Suprapubic skin (tissue), 4 donors: ENCODE results near the gene AKT1S1. TPM values are rescaled to one million over a fixed set of nuclear protein-coding genes. Genes with fewer than 3 reads are reported as not detected.

Source experiments
- DNase-seq, 2 donors: peaks; one replicate each; pipeline ENCODE4 v3.0.0-alpha.2; 2019; ENCODE audit warnings: low spot score in 2 of 2
- H3K27ac ChIP-seq: fragments of 200-600 bp; sonication (generic); one replicate; pipeline ENCODE4 v1.5.1; 2019
- H3K27me3 ChIP-seq: fragments of 200-600 bp; sonication (generic); one replicate; pipeline ENCODE4 v1.5.1; 2019
- H3K36me3 ChIP-seq: fragments of 200-600 bp; sonication (generic); one replicate; pipeline ENCODE4 v1.5.1; 2019
- H3K4me1 ChIP-seq: fragments of 200-600 bp; sonication (generic); one replicate; pipeline ENCODE4 v1.5.1; 2019
- H3K4me3 ChIP-seq: fragments of 200-600 bp; sonication (generic); one replicate; pipeline ENCODE4 v1.5.1; 2019; ENCODE audit warnings: mild to moderate bottlenecking
- H3K9me3 ChIP-seq: fragments of 200-600 bp; sonication (generic); one replicate; pipeline ENCODE4 v1.5.1; 2019
- EP300 ChIP-seq: sonication (generic); formaldehyde crosslinking; IDR thresholded peaks from one replicate; pipeline ENCODE4 v1.6.1; 2017; ENCODE audit warnings: antibody characterized with exemption
- POLR2A ChIP-seq, 2 donors: fragments of 450-650 bp; IDR thresholded peaks; one replicate each; pipeline ENCODE4 v1.6.1; 2017; ENCODE audit warnings: antibody characterized with exemption in 2 of 2, mild to moderate bottlenecking in 2 of 2, moderate library complexity in 2 of 2
- POLR2AphosphoS5 ChIP-seq, 3 donors: sonication (generic); formaldehyde crosslinking; IDR thresholded peaks; one replicate each; pipeline ENCODE4 v1.6.1; 2017; ENCODE audit warnings: antibody characterized with exemption in 3 of 3
- WGBS: methylation state at CpG from one replicate; pipeline ENCODE4 v1.1.5; 2018; 5-methylcytosine and 5-hydroxymethylcytosine counted together
- total RNA-seq, 4 donors: library from RNA; depleted of rRNA; stranded (reverse); fragments of >200 nt; gene quantifications; one replicate each; pipeline ENCODE4 v1.1.0, GENCODE V29; 2016
- TF ChIP-seq, protein P1 (sequence below), 2 donors: fragments of 200-600 bp in 1 of 2; fragments of 450-650 bp in 1 of 2; sonication (generic) in 1 of 2; IDR thresholded peaks; one replicate each; pipeline ENCODE4 v1.5.1; 2016 to 2019; ENCODE audit warnings: antibody characterized with exemption in 2 of 2, mild to moderate bottlenecking in 1 of 2, moderate library complexity in 1 of 2

The AKT1S1 gene
- total RNA-seq, 4 donors from 2014 or later: 19.3 to 25.1 (median 20.0) TPM

- Histone ChIP-seq H3K4me3 (peak overlapping the region; percentile 98), H3K4me1 (peaks cover 42% of the 10 kb centered on the region)
These were observed 27.5 kb downstream of the AKT1S1 start for GRCh38 chr19:49849433-49850220.

DNA sequence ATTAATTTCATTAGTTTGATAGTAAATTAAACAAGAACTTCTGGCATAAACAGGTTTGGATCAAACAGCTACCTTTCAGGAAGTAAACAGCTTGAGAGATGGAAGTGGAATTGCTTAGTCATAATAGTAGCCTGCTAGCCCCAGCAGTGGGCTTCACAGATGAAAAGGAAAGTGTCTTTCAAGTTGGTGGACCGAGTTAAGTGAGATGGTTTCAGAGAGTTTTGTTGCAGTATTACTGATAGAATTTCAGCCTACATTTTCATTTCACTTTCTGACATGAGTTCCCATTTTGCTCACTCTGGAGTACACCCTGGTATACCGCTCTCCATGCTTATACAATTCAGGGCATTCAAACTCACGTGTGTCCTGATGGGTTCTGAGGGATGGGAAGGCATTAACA, 28.2 kb downstream of the AKT1S1 start:
- no peak for DNase-seq
- no peak overlapping the region for H3K4me3 ChIP-seq
- no peaks in the 10 kb centered on the region for H3K36me3 ChIP-seq
- 93% methylated on average over 3 of the region's 3 CpGs for WGBS
- peaks cover 37% of the 10 kb centered on the region for H3K4me1 ChIP-seq
- TF ChIP-seq, protein P1, sequence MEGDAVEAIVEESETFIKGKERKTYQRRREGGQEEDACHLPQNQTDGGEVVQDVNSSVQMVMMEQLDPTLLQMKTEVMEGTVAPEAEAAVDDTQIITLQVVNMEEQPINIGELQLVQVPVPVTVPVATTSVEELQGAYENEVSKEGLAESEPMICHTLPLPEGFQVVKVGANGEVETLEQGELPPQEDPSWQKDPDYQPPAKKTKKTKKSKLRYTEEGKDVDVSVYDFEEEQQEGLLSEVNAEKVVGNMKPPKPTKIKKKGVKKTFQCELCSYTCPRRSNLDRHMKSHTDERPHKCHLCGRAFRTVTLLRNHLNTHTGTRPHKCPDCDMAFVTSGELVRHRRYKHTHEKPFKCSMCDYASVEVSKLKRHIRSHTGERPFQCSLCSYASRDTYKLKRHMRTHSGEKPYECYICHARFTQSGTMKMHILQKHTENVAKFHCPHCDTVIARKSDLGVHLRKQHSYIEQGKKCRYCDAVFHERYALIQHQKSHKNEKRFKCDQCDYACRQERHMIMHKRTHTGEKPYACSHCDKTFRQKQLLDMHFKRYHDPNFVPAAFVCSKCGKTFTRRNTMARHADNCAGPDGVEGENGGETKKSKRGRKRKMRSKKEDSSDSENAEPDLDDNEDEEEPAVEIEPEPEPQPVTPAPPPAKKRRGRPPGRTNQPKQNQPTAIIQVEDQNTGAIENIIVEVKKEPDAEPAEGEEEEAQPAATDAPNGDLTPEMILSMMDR (IDR thresholded peaks at IDR 0.05): no peak
- TF ChIP-seq POLR2A (IDR thresholded peaks at IDR 0.05) (no peak), POLR2AphosphoS5 (IDR thresholded peaks at IDR 0.05) (no peak), EP300 (no peak)
- no peak overlapping the region for H3K27ac ChIP-seq
- H3K27me3 ChIP-seq: no peaks in the 10 kb centered on the region
- no peaks in the 10 kb centered on the region for H3K9me3 ChIP-seq

More at GRCh38 chr19:49849433-49850220, 27.5 kb downstream of the AKT1S1 start:
- WGBS: 88% methylated on average over 15 of the region's 15 CpGs
- Histone ChIP-seq H3K36me3 (peaks cover 4% of the 10 kb centered on the region), H3K9me3 (no peaks in the 10 kb centered on the region), H3K27me3 (no peaks in the 10 kb centered on the region), H3K27ac (peak overlapping the region; percentile 99)
- TF ChIP-seq EP300 (no peak), POLR2AphosphoS5 (IDR thresholded peaks at IDR 0.05) (no peak), POLR2A (IDR thresholded peaks at IDR 0.05) (no peak)
- TF ChIP-seq, protein P1 (IDR thresholded peaks at IDR 0.05): no peak
- DNase-seq: no peak

DNA sequence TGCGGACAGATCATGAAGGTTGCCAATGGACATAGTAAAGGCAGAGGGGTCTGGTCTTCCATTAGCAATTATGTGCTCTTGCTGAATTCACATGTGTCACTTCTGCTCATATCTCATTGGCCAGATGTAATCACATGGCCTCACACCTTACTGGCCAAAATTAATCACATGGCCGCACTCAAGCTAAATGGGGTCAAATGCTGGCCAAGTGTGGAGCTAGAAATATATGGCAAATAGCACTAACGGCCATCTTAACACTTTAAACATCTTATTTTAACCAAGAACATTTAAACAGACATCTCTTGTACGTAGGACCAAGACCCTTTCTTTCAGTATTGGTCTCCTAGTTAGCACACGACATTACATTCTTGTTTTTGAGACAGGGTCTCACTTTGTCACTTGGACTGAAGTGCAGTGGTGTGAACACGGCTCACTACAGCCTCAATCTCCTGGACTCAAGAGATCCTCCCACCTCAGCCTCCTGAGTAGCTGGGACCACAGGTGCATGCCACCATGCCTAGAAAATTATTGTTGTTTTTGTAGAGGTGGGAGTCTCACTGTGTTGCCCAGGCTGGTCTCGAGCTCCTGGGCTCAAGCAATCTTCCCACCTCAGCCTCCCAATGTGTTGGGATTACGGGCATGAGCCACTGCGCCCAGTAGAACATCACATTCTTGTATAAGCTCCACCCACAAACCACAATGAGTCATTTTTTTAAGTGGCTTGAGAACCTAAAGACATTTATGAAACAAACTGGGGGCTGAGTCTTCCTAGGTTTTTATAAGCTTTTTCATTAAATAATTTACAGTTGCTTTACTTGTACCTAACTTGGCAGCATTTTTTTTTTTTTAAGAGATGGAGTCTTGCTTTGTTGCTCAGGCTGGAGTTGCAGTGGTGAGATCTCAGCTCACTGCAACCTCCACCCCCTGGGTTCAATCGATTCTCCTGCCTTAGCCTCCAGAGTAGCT, 29.1 kb downstream of the AKT1S1 start:
- peaks cover 28% of the 10 kb centered on the region for H3K4me1 ChIP-seq
- no peak overlapping the region for H3K4me3 ChIP-seq
- no peak overlapping the region for H3K27ac ChIP-seq
- H3K9me3 ChIP-seq: no peaks in the 10 kb centered on the region
- TF ChIP-seq POLR2A (IDR thresholded peaks at IDR 0.05) (no peak), POLR2AphosphoS5 (IDR thresholded peaks at IDR 0.05) (no peak), EP300 (no peak)
- TF ChIP-seq, protein P1 (IDR thresholded peaks at IDR 0.05): no peak
- 90% methylated on average over 10 of the region's 10 CpGs for WGBS
- no peaks in the 10 kb centered on the region for H3K36me3 ChIP-seq
- DNase-seq: no peak
- no peaks in the 10 kb centered on the region for H3K27me3 ChIP-seq

DNA sequence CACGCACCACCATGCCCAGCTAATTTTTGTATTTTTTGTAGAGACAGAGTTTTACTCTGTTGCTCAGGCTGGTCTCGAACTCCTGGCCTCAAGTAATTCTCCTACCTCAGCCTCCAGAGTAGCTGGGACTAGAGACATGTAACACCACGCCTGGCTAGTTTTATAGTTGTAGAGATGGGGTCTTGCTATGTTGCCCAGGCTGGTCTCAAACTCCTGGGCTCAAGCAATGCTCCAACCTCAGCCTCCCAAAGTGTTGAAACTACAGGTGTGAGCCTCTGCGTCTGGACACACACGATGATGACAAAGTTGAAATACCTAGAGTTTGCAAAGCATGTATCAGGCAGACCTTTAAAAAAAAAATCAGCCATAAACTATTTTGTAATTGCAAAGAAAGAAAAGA, 30.7 kb downstream of the AKT1S1 start:
- H3K36me3 ChIP-seq: no peaks in the 10 kb centered on the region
- H3K27me3 ChIP-seq: no peaks in the 10 kb centered on the region
- 77% methylated on average over 5 of the region's 5 CpGs for WGBS
- no peak overlapping the region for H3K4me3 ChIP-seq
- TF ChIP-seq EP300: no peak
- TF ChIP-seq, protein P1 (IDR thresholded peaks at IDR 0.05): no peak
- no peak for TF ChIP-seq POLR2A (IDR thresholded peaks at IDR 0.05)
- TF ChIP-seq POLR2AphosphoS5 (IDR thresholded peaks at IDR 0.05): no peak
- peaks cover 14% of the 10 kb centered on the region for H3K4me1 ChIP-seq
- no peak overlapping the region for H3K27ac ChIP-seq
- DNase-seq: no peak
- H3K9me3 ChIP-seq: no peaks in the 10 kb centered on the region

DNA sequence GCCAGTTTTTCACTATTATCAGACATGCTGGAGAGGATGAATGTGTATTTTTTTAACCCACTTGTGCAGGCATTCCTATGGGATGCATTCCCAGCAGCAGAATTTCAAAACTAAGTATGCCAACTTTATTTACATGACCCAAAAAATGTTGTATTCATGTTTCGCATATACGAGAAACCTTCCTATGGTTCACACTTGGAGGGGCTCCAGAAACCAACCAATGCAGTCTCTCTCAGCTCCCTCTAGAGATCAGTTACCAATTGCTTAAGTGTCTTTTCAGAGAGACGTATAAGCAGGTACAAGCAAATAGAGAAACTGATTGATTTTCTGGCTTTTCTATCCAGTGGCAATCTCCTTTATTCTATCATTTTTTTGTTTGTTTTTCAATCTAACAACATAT, 31.7 kb downstream of the AKT1S1 start:
- Histone ChIP-seq H3K4me1 (peaks cover 13% of the 10 kb centered on the region), H3K36me3 (no peaks in the 10 kb centered on the region), H3K27me3 (no peaks in the 10 kb centered on the region), H3K9me3 (no peaks in the 10 kb centered on the region), H3K27ac (no peak overlapping the region), H3K4me3 (no peak overlapping the region)
- 44% methylated on average over 3 of the region's 3 CpGs for WGBS
- no peak for TF ChIP-seq POLR2AphosphoS5 (IDR thresholded peaks at IDR 0.05)
- TF ChIP-seq, protein P1 (IDR thresholded peaks at IDR 0.05): no peak
- no peak for TF ChIP-seq POLR2A (IDR thresholded peaks at IDR 0.05)
- TF ChIP-seq EP300: no peak
- DNase-seq: no peak
